Measurements from ENCODE around the gene HSPG2.
A peak's percentile ranks its signal among the peaks of the same experiment; 100 is the strongest.
"Not testable (repeated sequence)": the region's sequence is repeated elsewhere in the genome, so short reads cannot be mapped to it uniquely, and the experiment has no call there.

HSPG2 gene

GRCh38 chr1:21910558-21911204 lies 26.4 kb downstream of the HSPG2 start:
- DNase-seq: no peak
- Histone ChIP-seq H3K4ac (ENCODE audit: low read depth, low read length) (peak overlapping the region; percentile 68), H3K4me2 (ENCODE audit: low read length) (peak overlapping the region; percentile 5), H2BK12ac (ENCODE audit: low read length) (peak overlapping the region; percentile 70), H3K14ac (ENCODE audit: low read length) (peak overlapping the region; percentile 74), H3K27me3 (ENCODE audit: insufficient read depth, low read length) (no peaks in the 10 kb centered on the region), H4K91ac (ENCODE audit: low read depth, low read length) (peak overlapping the region; percentile 95), H3K9me3 (ENCODE audit: insufficient read depth, low read depth, low read length) (no peaks in the 10 kb centered on the region), H3K9ac (ENCODE audit: low read length) (no peak overlapping the region), H3K79me2 (ENCODE audit: control insufficient read depth, insufficient read depth, low read length, poor library complexity) (peaks cover 13% of the 10 kb centered on the region), H2AK5ac (ENCODE audit: low read length) (peak overlapping the region; percentile 93), H3K18ac (ENCODE audit: low read length) (peak overlapping the region; percentile 87), H3K79me1 (ENCODE audit: low read length) (peaks cover 55% of the 10 kb centered on the region), H2BK120ac (ENCODE audit: insufficient read depth, low read length, poor library complexity) (peak overlapping the region; percentile 81), H4K12ac (ENCODE audit: low read depth, low read length) (no peak overlapping the region), H3K36me3 (ENCODE audit: control insufficient read depth in 1 of 2, insufficient read depth in 2 of 2, low read length in 2 of 2) (peaks cover 5 to 13% of the 10 kb centered on the region in 2 experiments), H3K4me3 (ENCODE audit: low read depth, low read length) (no peak overlapping the region), H4K8ac (ENCODE audit: low read depth, low read length) (peak overlapping the region; percentile 67), H3K27ac (ENCODE audit: low read depth, low read length) (peak overlapping the region; percentile 93), H3K4me1 (ENCODE audit: control insufficient read depth in 1 of 2, insufficient read depth in 2 of 2, low read length in 2 of 2) (peaks cover 68 to 74% of the 10 kb centered on the region in 2 experiments), H2BK5ac (ENCODE audit: low read depth, low read length, poor library complexity) (peak overlapping the region; percentile 91), H2AFZ (ENCODE audit: insufficient read depth, low read length, poor library complexity) (no peak overlapping the region), H3K23ac (ENCODE audit: low read length) (no peak overlapping the region)
- WGBS (ENCODE audit: extremely low coverage, insufficient coverage, insufficient read length): no CpG with 5 or more reads among the region's 11 CpGs

- Histone ChIP-seq H2AFZ (ENCODE audit: insufficient read depth, low read length, poor library complexity) (no peak overlapping the region), H2AK5ac (ENCODE audit: low read length) (peak overlapping the region; percentile 97), H3K4ac (ENCODE audit: low read depth, low read length) (peak overlapping the region; percentile 85), H3K79me1 (ENCODE audit: low read length) (peaks cover 60% of the 10 kb centered on the region), H4K91ac (ENCODE audit: low read depth, low read length) (peak overlapping the region; percentile 95), H3K9me3 (ENCODE audit: insufficient read depth, low read depth, low read length) (no peaks in the 10 kb centered on the region), H4K8ac (ENCODE audit: low read depth, low read length) (peak overlapping the region; percentile 82), H3K27me3 (ENCODE audit: insufficient read depth, low read length) (no peaks in the 10 kb centered on the region), H3K4me1 (ENCODE audit: control insufficient read depth in 1 of 2, insufficient read depth in 2 of 2, low read length in 2 of 2) (peaks cover 70 to 71% of the 10 kb centered on the region in 2 experiments), H3K36me3 (ENCODE audit: control insufficient read depth in 1 of 2, insufficient read depth in 2 of 2, low read length in 2 of 2) (peaks cover 3 to 7% of the 10 kb centered on the region in 2 experiments), H3K9ac (ENCODE audit: low read length) (peak overlapping the region; percentile 43), H3K27ac (ENCODE audit: low read depth, low read length) (peak overlapping the region; percentile 93), H2BK120ac (ENCODE audit: insufficient read depth, low read length, poor library complexity) (peak overlapping the region; percentile 81), H3K23ac (ENCODE audit: low read length) (no peak overlapping the region), H2BK12ac (ENCODE audit: low read length) (peak overlapping the region; percentile 74), H3K4me3 (ENCODE audit: low read depth, low read length) (no peak overlapping the region), H4K12ac (ENCODE audit: low read depth, low read length) (peak overlapping the region; percentile 90), H3K4me2 (ENCODE audit: low read length) (peak overlapping the region; percentile 18), H3K18ac (ENCODE audit: low read length) (peak overlapping the region; percentile 53), H2BK5ac (ENCODE audit: low read depth, low read length, poor library complexity) (peak overlapping the region; percentile 91), H3K14ac (ENCODE audit: low read length) (peak overlapping the region; percentile 65), H3K79me2 (ENCODE audit: control insufficient read depth, insufficient read depth, low read length, poor library complexity) (peaks cover 13% of the 10 kb centered on the region)
- no CpG with 5 or more reads among the region's 9 CpGs for WGBS (ENCODE audit: extremely low coverage, insufficient coverage, insufficient read length)
- DNase-seq: no peak
These were observed 27.2 kb downstream of the HSPG2 start for GRCh38 chr1:21909787-21910503.

GRCh38 chr1:21909286-21909759 lies 27.8 kb downstream of the HSPG2 start:
- H3K9ac ChIP-seq (ENCODE audit: low read length): peak overlapping the region; percentile 13
- H2BK5ac ChIP-seq (ENCODE audit: low read depth, low read length, poor library complexity): peak overlapping the region; percentile 91
- H3K4ac ChIP-seq (ENCODE audit: low read depth, low read length): peak overlapping the region; percentile 85
- H4K91ac ChIP-seq (ENCODE audit: low read depth, low read length): peak overlapping the region; percentile 95
- no CpG with 5 or more reads among the region's 1 CpG for WGBS (ENCODE audit: extremely low coverage, insufficient coverage, insufficient read length)
- H2AK5ac ChIP-seq (ENCODE audit: low read length): peak overlapping the region; percentile 97
- H2AFZ ChIP-seq (ENCODE audit: insufficient read depth, low read length, poor library complexity): no peak overlapping the region
- no peak overlapping the region for H3K23ac ChIP-seq (ENCODE audit: low read length)
- no peak overlapping the region for H3K4me3 ChIP-seq (ENCODE audit: low read depth, low read length)
- peak overlapping the region; percentile 93 for H3K27ac ChIP-seq (ENCODE audit: low read depth, low read length)
- peak overlapping the region; percentile 25 for H3K14ac ChIP-seq (ENCODE audit: low read length)
- H2BK120ac ChIP-seq (ENCODE audit: insufficient read depth, low read length, poor library complexity): peak overlapping the region; percentile 81
- H3K4me2 ChIP-seq (ENCODE audit: low read length): no peak overlapping the region
- peaks cover 70 to 72% of the 10 kb centered on the region in 2 experiments for H3K4me1 ChIP-seq (ENCODE audit: control insufficient read depth in 1 of 2, insufficient read depth in 2 of 2, low read length in 2 of 2)
- H4K8ac ChIP-seq (ENCODE audit: low read depth, low read length): peak overlapping the region; percentile 82
- H3K79me2 ChIP-seq (ENCODE audit: control insufficient read depth, insufficient read depth, low read length, poor library complexity): peaks cover 18% of the 10 kb centered on the region
- peak overlapping the region; percentile 53 for H3K18ac ChIP-seq (ENCODE audit: low read length)
- peak in 1 of 2 donors; percentile 32 for DNase-seq
- peaks cover 0 to 2% of the 10 kb centered on the region in 2 experiments for H3K36me3 ChIP-seq (ENCODE audit: control insufficient read depth in 1 of 2, insufficient read depth in 2 of 2, low read length in 2 of 2)
- H4K12ac ChIP-seq (ENCODE audit: low read depth, low read length): peak overlapping the region; percentile 90
- H2BK12ac ChIP-seq (ENCODE audit: low read length): peak overlapping the region; percentile 74
- H3K9me3 ChIP-seq (ENCODE audit: insufficient read depth, low read depth, low read length): no peaks in the 10 kb centered on the region
- H3K27me3 ChIP-seq (ENCODE audit: insufficient read depth, low read length): no peaks in the 10 kb centered on the region
- peaks cover 66% of the 10 kb centered on the region for H3K79me1 ChIP-seq (ENCODE audit: low read length)

DNA sequence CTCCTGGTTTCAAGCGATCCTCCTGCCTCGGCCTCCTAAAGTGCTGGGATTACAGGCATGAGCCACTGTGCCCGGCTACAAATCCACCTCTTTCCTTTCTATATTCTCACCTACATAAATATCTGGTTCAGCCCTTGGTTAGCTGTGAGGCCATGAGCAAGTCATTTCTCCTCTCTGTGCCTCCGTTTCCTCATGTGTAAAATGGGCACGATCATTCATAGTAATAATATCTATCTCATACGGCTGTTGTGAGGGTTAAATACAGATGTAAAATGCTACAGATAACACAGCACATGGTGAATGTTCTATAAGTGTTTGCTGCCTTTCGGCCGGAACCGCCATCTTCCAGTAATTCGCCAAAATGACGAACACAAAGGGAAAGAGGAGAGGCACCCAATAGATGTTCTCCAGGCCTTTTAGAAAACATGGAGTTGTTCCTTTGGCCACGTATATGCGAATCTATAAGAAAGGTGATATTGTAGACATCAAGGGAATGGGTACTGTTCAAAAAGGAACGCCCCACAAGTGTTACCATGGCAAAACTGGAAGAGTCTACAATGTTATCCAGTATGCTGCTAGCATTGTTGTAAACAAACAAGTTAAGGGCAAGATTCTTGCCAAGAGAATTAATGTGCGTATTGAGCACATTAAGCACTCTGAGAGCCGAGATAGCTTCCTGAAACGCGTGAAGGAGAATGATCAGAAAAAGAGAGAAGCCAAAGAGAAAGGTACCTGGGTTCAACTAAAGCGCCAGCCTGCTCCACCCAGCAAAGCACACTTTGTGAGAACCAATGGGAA lies 29.2 kb downstream of the HSPG2 start:
- H3K27ac ChIP-seq (ENCODE audit: low read depth, low read length): peak overlapping the region; percentile 94
- H4K8ac ChIP-seq (ENCODE audit: low read depth, low read length); H2AFZ ChIP-seq (ENCODE audit: insufficient read depth, low read length, poor library complexity); H3K9ac ChIP-seq (ENCODE audit: low read length); H3K9me3 ChIP-seq (ENCODE audit: insufficient read depth, low read depth, low read length); H3K4me3 ChIP-seq (ENCODE audit: low read depth, low read length); H3K4me2 ChIP-seq (ENCODE audit: low read length); H3K23ac ChIP-seq (ENCODE audit: low read length); H2BK12ac ChIP-seq (ENCODE audit: low read length); H3K14ac ChIP-seq (ENCODE audit: low read length); H2BK5ac ChIP-seq (ENCODE audit: low read depth, low read length, poor library complexity); DNase-seq; H2AK5ac ChIP-seq (ENCODE audit: low read length); H4K12ac ChIP-seq (ENCODE audit: low read depth, low read length); H3K36me3 ChIP-seq (ENCODE audit: control insufficient read depth in 1 of 2, insufficient read depth in 2 of 2, low read length in 2 of 2); H3K27me3 ChIP-seq (ENCODE audit: insufficient read depth, low read length); H3K4ac ChIP-seq (ENCODE audit: low read depth, low read length); H2BK120ac ChIP-seq (ENCODE audit: insufficient read depth, low read length, poor library complexity); H3K18ac ChIP-seq (ENCODE audit: low read length): not testable (repeated sequence)
- H3K79me2 ChIP-seq (ENCODE audit: control insufficient read depth, insufficient read depth, low read length, poor library complexity): peaks cover 22% of the 10 kb centered on the region
- H3K79me1 ChIP-seq (ENCODE audit: low read length): peaks cover 67% of the 10 kb centered on the region
- peaks cover 67 to 70% of the 10 kb centered on the region in 2 experiments for H3K4me1 ChIP-seq (ENCODE audit: control insufficient read depth in 1 of 2, insufficient read depth in 2 of 2, low read length in 2 of 2)
- peak overlapping the region; percentile 78 for H4K91ac ChIP-seq (ENCODE audit: low read depth, low read length)
- WGBS (ENCODE audit: extremely low coverage, insufficient coverage, insufficient read length): no CpG with 5 or more reads among the region's 19 CpGs

Data from trophoblast cell (in vitro differentiated cells and primary cell).